AG04450 (cell line): ENCODE results near the gene OXLD1. TPM values are rescaled to one million over a fixed set of nuclear protein-coding genes. Genes with fewer than 3 reads are reported as not detected.
"Not testable (repeated sequence)": the region's sequence is repeated elsewhere in the genome, so short reads cannot be mapped to it uniquely, and the experiment has no call there.

ENCODE experiments used
- CTCF ChIA-PET: fragments of 300-600, 350-600 bp; formaldehyde crosslinking; extraction: SDS; loops from one replicate; lab custom pipeline; 2022; ENCODE audit warnings: antibody characterized with exemption, inconsistent platforms; lab: Charles Lee
- POLR2A ChIA-PET: fragments of 350-600 bp; formaldehyde crosslinking; extraction: SDS; loops from one replicate; lab custom pipeline; 2021; ENCODE audit warnings: antibody characterized with exemption, inconsistent platforms; lab: Yijun Ruan, JAX
- DNase-seq: peaks from one replicate; pipeline ENCODE4 v3.0.0-alpha.2; 2011; ENCODE audit warnings: low read depth, low spot score
- H3K27ac ChIP-seq: one replicate; pipeline ENCODE4 v1.5.1; 2012; ENCODE audit warnings: low read depth, low read length, control low read depth
- H3K27me3 ChIP-seq: one replicate; pipeline ENCODE4 v1.6.0; 2012; ENCODE audit warnings: low read length; ENCODE audit not compliant: control insufficient read depth, insufficient read depth
- H3K4me3 ChIP-seq: 2 replicates; pipeline ENCODE4 v1.5.1; 2011; ENCODE audit warnings: mild to moderate bottlenecking, low read depth, low read length, control low read depth
- H3K9me3 ChIP-seq: 2 replicates; pipeline ENCODE4 v1.5.1; 2012; ENCODE audit warnings: low read length; ENCODE audit not compliant: control insufficient read depth, insufficient read depth
- polyA plus RNA-seq: library from polyadenylated mRNA; depleted of rRNA; stranded (reverse); fragments of >200 nt; gene quantifications from 2 replicates; pipeline ENCODE4 v1.2.3, GENCODE V29; 2011; rRNA removed
- small RNA-seq: library from RNA; depleted of rRNA; stranded (forward); fragments of <200 nt; gene quantifications from one replicate; pipeline ENCODE3, GENCODE V24; 2012; ENCODE audit warnings: low read depth; ENCODE audit not compliant: insufficient read length
- TF ChIP-seq, protein P1 (sequence below): IDR thresholded peaks from 2 replicates; pipeline ENCODE4 v1.5.1; 2011; ENCODE audit warnings: low read depth, low read length, control low read depth, inconsistent platforms

The OXLD1 gene
- polyA plus RNA-seq, 1 experiment = 13.4 TPM

DNA sequence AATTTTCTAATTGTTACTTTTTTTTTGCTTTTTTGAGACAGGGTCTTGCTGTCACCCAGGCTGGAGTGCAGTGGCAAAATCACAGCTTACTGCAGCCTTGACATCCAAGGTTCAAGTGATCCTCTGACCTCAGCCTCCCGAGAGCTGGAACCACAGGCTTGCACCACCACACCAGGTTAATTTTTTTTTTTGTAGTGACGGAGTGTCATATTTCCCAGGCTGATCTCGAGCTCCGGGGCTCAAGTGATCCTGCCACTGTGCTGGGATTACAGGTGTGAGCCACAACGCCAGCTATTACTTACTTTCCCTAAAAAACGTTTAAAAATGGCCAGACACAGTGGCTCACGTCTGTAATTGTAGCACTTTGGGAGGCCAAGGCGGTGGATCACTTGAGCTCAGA lies 36.1 kb downstream of the OXLD1 start:
- H3K4me3 ChIP-seq = no peak overlapping the region
- TF ChIP-seq, protein P1, sequence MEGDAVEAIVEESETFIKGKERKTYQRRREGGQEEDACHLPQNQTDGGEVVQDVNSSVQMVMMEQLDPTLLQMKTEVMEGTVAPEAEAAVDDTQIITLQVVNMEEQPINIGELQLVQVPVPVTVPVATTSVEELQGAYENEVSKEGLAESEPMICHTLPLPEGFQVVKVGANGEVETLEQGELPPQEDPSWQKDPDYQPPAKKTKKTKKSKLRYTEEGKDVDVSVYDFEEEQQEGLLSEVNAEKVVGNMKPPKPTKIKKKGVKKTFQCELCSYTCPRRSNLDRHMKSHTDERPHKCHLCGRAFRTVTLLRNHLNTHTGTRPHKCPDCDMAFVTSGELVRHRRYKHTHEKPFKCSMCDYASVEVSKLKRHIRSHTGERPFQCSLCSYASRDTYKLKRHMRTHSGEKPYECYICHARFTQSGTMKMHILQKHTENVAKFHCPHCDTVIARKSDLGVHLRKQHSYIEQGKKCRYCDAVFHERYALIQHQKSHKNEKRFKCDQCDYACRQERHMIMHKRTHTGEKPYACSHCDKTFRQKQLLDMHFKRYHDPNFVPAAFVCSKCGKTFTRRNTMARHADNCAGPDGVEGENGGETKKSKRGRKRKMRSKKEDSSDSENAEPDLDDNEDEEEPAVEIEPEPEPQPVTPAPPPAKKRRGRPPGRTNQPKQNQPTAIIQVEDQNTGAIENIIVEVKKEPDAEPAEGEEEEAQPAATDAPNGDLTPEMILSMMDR = no peak
- ChIA-PET CTCF (interaction anchor here (1.5 kb wide), 1 partner anchor 29 kb away, joined by 6 read pairs; no protein-coding TSS in a partner anchor), POLR2A (no interaction called here)
- DNase-seq = no peak
- no peaks in the 10 kb centered on the region for H3K9me3 ChIP-seq
- H3K27ac ChIP-seq = no peak overlapping the region
- H3K27me3 ChIP-seq = no peaks in the 10 kb centered on the region

DNA sequence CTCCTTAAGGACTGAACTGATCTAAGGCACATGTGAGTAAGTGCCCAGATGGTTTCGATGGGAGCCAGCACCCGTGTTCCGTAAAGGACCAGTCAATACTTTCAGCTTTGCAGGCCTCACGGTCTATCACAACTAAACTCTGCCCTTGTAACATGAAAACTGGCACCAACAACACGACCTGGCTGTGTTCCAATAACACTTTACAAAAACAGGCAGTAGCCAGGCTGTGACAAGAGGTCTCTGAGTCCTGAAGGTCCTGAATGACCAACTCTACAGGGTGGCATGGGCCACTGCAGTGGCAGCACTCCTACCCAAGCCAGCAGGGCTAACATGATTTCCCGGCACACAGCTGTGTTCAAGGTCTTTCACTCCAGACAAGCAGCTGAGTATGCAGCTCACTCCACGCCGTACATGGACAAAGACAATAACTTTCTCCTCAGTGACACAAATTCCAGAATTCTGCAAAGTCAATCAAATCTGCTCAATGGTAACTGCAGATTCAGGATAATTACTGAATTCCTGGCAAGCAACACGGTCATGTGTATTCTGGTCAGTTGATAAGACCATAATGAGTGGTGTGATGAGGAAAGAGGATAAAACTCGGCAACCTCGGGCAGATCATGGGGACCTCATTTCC lies 44.8 kb downstream of the OXLD1 start:
- ChIA-PET CTCF (interaction anchor here (1.5 kb wide), 1 partner anchor 21 kb away, joined by 9 read pairs; no protein-coding TSS in a partner anchor), POLR2A (no interaction called here)
- no peaks in the 10 kb centered on the region for H3K27me3 ChIP-seq
- TF ChIP-seq, protein P1 = no peak
- H3K4me3 ChIP-seq = no peak overlapping the region
- no peaks in the 10 kb centered on the region for H3K9me3 ChIP-seq
- no peak for DNase-seq
- H3K27ac ChIP-seq = no peak overlapping the region

DNA sequence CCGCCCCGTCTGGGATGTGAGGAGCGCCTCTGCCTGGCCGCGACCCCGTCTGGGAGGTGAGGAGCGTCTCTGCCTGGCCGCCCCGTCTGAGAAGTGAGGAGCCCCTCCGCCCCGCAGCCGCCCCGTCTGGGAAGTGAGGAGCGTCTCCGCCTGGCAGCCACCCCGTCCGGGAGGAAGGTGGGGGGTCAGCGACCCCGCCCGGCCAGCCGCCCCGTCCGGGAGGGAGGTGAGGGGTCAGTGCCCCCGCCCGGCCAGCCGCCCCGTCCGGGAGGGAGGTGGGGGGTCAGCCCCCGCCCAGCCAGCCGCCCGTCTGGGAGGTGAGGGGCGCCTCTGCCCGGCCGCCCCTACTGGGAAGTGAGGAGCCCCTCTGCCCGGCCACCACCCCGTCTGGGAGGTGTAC lies 48.1 kb downstream of the OXLD1 start:
- H3K4me3 ChIP-seq, CTCF ChIA-PET, H3K27me3 ChIP-seq, DNase-seq, POLR2A ChIA-PET, H3K9me3 ChIP-seq, H3K27ac ChIP-seq: not testable (repeated sequence)

DNA sequence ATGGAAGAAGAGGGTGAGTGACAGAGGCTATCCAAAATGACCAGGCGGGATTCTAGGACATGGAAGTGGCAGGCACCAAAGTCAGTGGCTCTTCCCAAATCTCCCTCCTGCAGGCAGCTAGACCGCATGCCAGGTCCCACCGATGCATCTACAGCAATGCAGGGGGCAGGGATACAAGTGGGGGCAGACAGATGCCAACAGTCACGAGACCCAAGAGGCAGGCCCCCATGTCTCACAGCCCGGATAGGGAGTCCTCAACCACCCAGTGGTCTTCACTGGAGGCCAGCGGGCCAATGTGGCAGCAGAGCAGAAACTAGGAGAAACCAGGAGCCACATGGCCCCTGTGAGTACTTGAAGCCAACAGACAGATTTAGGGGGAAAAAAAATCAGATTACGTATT lies 49.5 kb downstream of the OXLD1 start:
- Histone ChIP-seq H3K9me3 (no peaks in the 10 kb centered on the region), H3K27me3 (no peaks in the 10 kb centered on the region), H3K4me3 (no peak overlapping the region), H3K27ac (no peak overlapping the region)
- TF ChIP-seq, protein P1 = no peak
- ChIA-PET CTCF (no interaction called here), POLR2A (no interaction called here)
- DNase-seq = no peak

DNA sequence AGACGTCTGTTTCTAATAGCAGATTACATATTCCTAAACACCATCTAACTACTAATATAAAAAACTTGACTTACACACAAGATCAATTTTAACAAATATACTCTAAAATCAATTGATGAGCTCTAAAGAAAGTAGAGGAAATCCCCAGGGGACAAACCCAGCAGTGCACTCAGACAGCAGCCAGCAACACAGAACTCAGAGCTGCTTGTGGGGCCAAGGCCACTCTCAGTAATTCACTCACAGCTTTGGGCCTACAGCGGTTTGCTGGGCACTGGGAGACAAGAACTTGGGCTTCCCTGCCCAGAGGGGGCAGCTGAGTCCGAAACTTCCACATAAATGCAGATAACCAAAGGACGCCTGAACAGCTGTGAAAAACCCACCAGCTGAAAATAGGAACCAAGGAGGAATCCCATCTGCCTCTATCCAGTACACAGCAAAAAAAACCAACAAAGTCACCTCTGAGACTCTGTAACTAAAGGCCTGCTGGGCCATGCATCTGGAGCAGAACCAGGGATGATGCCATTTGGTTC lies 50.9 kb downstream of the OXLD1 start:
- ChIA-PET CTCF (interaction anchor here (1.6 kb wide), 1 partner anchor 14 kb away, joined by 9 read pairs; no protein-coding TSS in a partner anchor), POLR2A (interaction anchor here (0.7 kb wide), 2 partner anchors 21 to 27 kb away, joined by 3 to 7 read pairs; partner anchors contain the start of gene NPLOC4)

More for the DNA sequence above, 50.9 kb downstream of the OXLD1 start:
- no peak for DNase-seq
- TF ChIP-seq, protein P1 = no peak
- H3K27ac ChIP-seq = peak overlapping the region; percentile 21
- no peaks in the 10 kb centered on the region for H3K27me3 ChIP-seq
- H3K4me3 ChIP-seq = no peak overlapping the region
- H3K9me3 ChIP-seq = no peaks in the 10 kb centered on the region

Small RNAs within 50 kb of the gene (small RNA-seq; reads per million reads assigned to genes)
- gene MIR6786 = not detected

Other genes with a start within 250 kb of the OXLD1 start
- 2,721 and 3,607 TPM in 2 replicates for gene ACTG1, start 153.8 kb downstream of the OXLD1 start, polyA plus RNA-seq
- 0.26 and 0.41 TPM in 2 replicates for gene FSCN2, start 138.2 kb downstream of the OXLD1 start, polyA plus RNA-seq
- gene FAAP100, start 114.3 kb downstream of the OXLD1 start, polyA plus RNA-seq = 5.3 and 8.3 TPM in 2 replicates
- gene NPLOC4, start 29.5 kb downstream of the OXLD1 start, polyA plus RNA-seq = 66.5 and 77.1 TPM in 2 replicates
- 0.92 and 0.98 TPM in 2 replicates for gene TSPAN10, start 29.4 kb downstream of the OXLD1 start, polyA plus RNA-seq
- 0.51 and 1.0 TPM in 2 replicates for gene PDE6G, start 10.1 kb downstream of the OXLD1 start, polyA plus RNA-seq
- gene CCDC137, start 132 bp upstream of the OXLD1 start, polyA plus RNA-seq = 10.7 and 10.9 TPM in 2 replicates
- 44.7 and 48.0 TPM in 2 replicates for gene ARL16, start 17.2 kb upstream of the OXLD1 start, polyA plus RNA-seq
- gene HGS, start 17.4 kb upstream of the OXLD1 start, polyA plus RNA-seq = 71.5 and 83.0 TPM in 2 replicates
- 52.1 and 69.2 TPM in 2 replicates for gene MRPL12, start 36.8 kb upstream of the OXLD1 start, polyA plus RNA-seq
- 3.3 and 4.1 TPM in 2 replicates for gene SLC25A10, start 45.7 kb upstream of the OXLD1 start, polyA plus RNA-seq
- gene GCGR, start 137.5 kb upstream of the OXLD1 start, polyA plus RNA-seq = not detected in 2 replicates
- gene MCRIP1, start 166.7 kb upstream of the OXLD1 start, polyA plus RNA-seq = 63.2 and 88.2 TPM in 2 replicates
- not detected in 2 replicates for gene PPP1R27, start 168.4 kb upstream of the OXLD1 start, polyA plus RNA-seq
- gene P4HB, start 193.9 kb upstream of the OXLD1 start, polyA plus RNA-seq = 158 and 342 TPM in 2 replicates
- gene ARHGDIA, start 204.7 kb upstream of the OXLD1 start, polyA plus RNA-seq = 62.2 and 78.6 TPM in 2 replicates
- gene ALYREF, start 225.0 kb upstream of the OXLD1 start, polyA plus RNA-seq = 57.7 and 57.8 TPM in 2 replicates
- 213 and 233 TPM in 2 replicates for gene ANAPC11, start 225.1 kb upstream of the OXLD1 start, polyA plus RNA-seq
- gene NPB, start 235.6 kb upstream of the OXLD1 start, polyA plus RNA-seq = 0.20 and 0.30 TPM in 2 replicates
- 25.2 and 31.8 TPM in 2 replicates for gene PCYT2, start 244.8 kb upstream of the OXLD1 start, polyA plus RNA-seq